Measurements from ENCODE around the gene SRGAP2B. TPM values are rescaled to one million over a fixed set of nuclear protein-coding genes. Genes with fewer than 3 reads are reported as not detected.
"Not testable (repeated sequence)": the region's sequence is repeated elsewhere in the genome, so short reads cannot be mapped to it uniquely, and the experiment has no call there.

The SRGAP2B gene
- total RNA-seq, 2 donors from 2014 or later = 7.5 to 9.6 TPM

DNA sequence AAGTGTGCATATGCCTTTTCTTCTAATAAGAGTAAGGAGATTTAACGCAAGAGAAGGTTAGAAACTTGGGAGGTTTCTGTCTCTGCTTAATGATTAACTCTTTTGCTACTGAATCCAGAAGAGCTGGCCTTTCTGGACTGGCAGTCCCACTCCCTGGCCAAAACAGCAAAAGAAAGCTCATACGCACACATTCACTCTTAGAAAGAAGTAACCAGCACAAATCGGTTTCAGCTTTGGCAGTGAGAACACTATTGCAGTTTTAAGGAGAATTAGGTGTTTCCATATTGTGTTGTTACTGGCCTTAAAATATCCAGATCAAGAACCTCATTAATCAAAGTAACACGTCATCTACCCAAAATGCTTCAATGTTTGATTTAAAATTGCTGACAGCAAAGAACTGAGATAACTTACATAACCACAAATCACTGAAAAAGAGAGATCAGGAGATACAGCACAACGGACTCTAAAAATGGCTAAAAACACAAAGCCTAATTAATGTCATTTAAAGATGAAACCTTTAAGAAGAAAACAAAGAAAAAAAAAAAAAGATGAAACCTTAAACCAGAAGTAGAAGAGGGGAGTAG is 16.2 kb downstream of the SRGAP2B start:
- WGBS, 2 donors = no CpG with 5 or more reads among the region's 5 CpGs
- H3K4me1 ChIP-seq; H3K4me3 ChIP-seq; H3K27ac ChIP-seq; H3K27me3 ChIP-seq; intact Hi-C loops (cut with DNase I); H3K9me3 ChIP-seq; H3K36me3 ChIP-seq (replicated peaks in 1 of 2; ENCODE audit: insufficient read depth in 1 of 2, low read depth in 2 of 2); DNase-seq: not testable (repeated sequence)
- ATAC-seq = peak; percentile 73

DNA sequence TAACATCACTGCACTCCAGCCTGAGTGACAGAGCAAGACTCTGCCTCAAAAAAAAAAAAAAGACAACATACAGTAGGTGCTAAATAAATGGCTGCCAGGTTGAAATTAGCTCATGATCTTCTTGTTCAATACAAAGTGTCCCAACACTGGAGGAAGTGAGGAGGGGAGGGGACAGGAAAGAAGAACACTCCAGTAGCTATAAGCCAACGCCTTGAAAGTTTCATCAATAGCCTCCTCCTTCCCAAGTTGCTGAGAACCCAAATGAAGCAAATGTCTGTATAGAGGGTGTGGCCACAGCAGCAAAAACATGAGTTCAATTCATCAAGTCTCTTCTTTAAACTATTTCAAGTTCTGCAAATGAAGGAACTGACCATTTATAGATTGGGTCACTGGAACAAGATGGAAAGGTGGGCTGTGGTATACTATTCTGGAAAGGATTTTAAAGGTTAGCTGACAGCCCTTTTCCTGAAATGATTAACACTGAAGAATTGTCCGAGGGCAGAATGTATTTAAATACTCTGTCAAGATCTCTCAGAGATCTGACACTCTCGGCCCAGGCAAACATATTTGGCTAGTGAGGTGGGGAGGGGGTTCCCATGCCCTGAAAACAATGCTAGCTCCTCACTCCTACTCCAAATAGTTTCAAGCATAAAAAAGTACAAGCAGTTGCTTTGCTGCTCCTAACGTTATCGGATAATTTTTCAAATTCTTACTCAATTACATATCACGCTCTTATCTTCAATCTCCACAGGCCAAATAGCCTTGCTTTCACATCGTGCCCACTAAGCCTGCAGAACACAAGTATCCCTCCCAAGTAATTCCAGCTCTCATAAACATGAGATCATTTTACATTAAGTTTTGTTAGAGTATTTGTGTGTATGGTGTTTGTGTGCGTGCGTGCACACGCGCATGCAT is 17.0 kb downstream of the SRGAP2B start:
- H3K9me3 ChIP-seq; H3K4me3 ChIP-seq; H3K27me3 ChIP-seq; H3K4me1 ChIP-seq; intact Hi-C loops (cut with DNase I); H3K36me3 ChIP-seq (replicated peaks in 1 of 2; ENCODE audit: insufficient read depth in 1 of 2, low read depth in 2 of 2); DNase-seq; H3K27ac ChIP-seq: not testable (repeated sequence)
- WGBS, 2 donors = no CpG with 5 or more reads among the region's 11 CpGs
- ATAC-seq = peak; percentile 87

DNA sequence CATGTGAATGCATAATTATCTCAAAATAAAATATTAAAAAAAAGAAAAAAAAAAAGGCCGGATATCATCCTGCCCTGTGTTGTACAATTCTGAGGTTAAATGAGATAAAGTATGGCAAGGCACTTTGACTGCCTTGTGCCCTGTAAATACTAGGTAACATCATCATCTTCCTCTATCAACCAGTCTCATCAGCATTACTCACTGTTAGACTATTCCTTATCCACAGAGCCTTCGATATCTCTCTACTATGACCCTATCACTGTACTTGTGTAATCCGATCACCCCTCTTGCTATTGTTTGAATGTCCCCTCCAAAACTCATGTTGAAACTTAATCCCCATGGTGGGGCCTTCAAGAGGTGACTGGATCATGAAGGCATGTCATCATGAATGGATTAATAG is 18.3 kb downstream of the SRGAP2B start:
- H3K27me3 ChIP-seq; ATAC-seq; DNase-seq; intact Hi-C loops (cut with DNase I); H3K9me3 ChIP-seq; H3K4me1 ChIP-seq; H3K36me3 ChIP-seq (replicated peaks in 1 of 2; ENCODE audit: insufficient read depth in 1 of 2, low read depth in 2 of 2); H3K27ac ChIP-seq; H3K4me3 ChIP-seq: not testable (repeated sequence)
- no CpG with 5 or more reads among the region's 3 CpGs for WGBS, 2 donors

DNA sequence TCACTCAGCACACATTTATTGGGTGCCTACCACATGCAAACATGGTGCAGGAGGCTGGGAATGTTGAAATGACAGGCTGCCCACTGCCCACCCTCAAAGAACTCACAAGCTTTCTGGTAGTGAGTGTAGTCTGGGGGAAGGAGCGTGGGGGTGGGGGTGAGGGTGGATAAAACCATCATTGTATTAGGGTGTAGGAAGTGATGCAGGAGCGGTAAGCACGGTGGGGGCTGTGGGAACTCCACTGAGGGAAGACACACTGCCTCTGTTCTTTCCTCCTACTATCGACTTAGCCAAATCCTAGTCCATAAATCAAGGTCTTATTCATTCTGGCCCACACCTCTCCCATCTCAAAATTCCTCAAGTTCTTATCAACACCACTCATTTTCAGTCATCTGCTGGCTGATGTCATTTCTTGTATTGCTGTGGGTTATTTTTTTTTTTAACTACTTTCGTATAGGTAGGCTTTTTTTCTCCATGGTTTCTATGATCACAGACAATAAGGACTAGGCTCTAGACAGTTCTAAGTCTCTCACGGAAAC is 21.0 kb downstream of the SRGAP2B start:
- DNase-seq; H3K4me3 ChIP-seq; intact Hi-C loops (cut with DNase I); H3K36me3 ChIP-seq (replicated peaks in 1 of 2; ENCODE audit: insufficient read depth in 1 of 2, low read depth in 2 of 2); ATAC-seq; H3K27ac ChIP-seq; H3K4me1 ChIP-seq; H3K9me3 ChIP-seq; H3K27me3 ChIP-seq: not testable (repeated sequence)
- WGBS, 2 donors = 82% methylated on average over 3 of the region's 6 CpGs; no CpG with 5 or more reads in 1 of the 2 donors

DNA sequence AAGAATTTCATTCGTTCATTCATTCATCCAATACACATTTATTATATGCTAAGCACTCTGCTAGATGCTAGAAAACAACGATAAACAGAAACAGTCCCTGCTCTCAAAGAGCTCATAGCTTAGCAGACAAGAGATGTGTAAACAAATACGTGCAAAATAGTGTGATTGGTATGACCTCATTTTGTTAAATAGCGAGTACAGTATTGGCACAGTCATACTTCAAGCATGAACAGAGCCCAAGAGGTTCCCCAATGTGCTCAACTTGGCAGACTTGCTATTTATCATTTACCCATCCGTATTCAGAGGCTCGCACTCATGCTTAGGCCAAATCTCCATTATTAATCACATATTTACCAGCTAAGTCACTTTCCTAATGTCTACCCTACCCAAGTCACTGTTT is 23.6 kb downstream of the SRGAP2B start:
- H3K27me3 ChIP-seq; H3K36me3 ChIP-seq (replicated peaks in 1 of 2; ENCODE audit: insufficient read depth in 1 of 2, low read depth in 2 of 2); H3K4me1 ChIP-seq; intact Hi-C loops (cut with DNase I); ATAC-seq; DNase-seq; H3K4me3 ChIP-seq; H3K9me3 ChIP-seq; H3K27ac ChIP-seq: not testable (repeated sequence)
- WGBS, 2 donors = no CpG with 5 or more reads among the region's 6 CpGs

DNA sequence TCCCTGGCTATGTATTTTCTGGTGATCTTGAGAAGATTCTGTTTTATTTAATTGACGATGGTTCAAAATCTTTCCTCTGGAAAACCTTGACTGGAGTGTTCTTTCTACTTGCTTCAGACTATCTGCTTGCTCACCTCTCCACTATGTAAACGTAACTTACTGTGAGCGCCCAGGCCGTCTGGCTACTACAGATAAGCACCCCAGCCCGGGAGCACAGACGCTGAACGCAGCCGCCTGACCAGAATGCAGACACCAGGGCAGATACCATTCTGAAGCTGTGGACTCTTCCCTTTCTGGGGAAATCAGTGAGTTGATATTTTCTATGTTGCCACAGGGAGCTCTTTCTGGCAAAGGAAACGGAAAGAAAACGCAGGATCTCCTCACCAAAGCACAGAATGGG is 28.6 kb downstream of the SRGAP2B start:
- H3K36me3 ChIP-seq (replicated peaks in 1 of 2; ENCODE audit: insufficient read depth in 1 of 2, low read depth in 2 of 2); DNase-seq; H3K27me3 ChIP-seq; H3K27ac ChIP-seq; H3K4me1 ChIP-seq; H3K4me3 ChIP-seq; intact Hi-C loops (cut with DNase I); ATAC-seq; H3K9me3 ChIP-seq: not testable (repeated sequence)
- WGBS, 2 donors = no CpG with 5 or more reads among the region's 10 CpGs

DNA sequence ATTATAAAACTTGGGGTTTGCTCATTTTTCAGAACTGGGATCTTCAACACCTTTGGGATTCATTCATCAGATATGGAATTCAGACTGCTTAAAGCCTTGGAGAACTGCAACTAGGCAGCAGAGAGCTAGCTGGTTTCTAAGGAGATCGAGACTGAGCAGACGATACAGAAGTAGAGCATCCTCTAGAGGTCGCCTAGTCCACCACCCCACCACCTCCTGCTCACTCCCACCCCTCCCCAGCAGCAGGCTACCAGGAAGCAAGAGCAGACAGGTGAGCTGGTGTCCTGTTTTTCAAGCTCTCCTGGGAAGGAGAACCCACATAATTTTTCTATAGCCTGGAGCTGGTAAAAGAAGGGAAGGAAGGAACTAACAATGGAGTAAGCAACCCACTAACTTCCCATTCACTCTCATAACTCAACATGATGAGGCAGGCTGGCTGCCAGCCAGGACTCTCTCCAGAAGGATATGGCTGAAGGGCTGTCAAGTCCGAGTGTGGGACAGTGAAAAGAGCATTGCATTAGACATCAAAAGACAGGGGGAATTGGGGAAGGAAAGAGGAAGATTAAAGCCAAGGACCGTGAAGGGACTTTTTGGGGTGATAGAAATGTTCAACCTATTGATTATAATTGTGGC is 29.8 kb downstream of the SRGAP2B start:
- H3K4me1 ChIP-seq; H3K36me3 ChIP-seq (replicated peaks in 1 of 2; ENCODE audit: insufficient read depth in 1 of 2, low read depth in 2 of 2); DNase-seq; H3K9me3 ChIP-seq; H3K4me3 ChIP-seq; H3K27ac ChIP-seq; ATAC-seq; H3K27me3 ChIP-seq; intact Hi-C loops (cut with DNase I): not testable (repeated sequence)
- WGBS, 2 donors = no CpG with 5 or more reads among the region's 5 CpGs

DNA sequence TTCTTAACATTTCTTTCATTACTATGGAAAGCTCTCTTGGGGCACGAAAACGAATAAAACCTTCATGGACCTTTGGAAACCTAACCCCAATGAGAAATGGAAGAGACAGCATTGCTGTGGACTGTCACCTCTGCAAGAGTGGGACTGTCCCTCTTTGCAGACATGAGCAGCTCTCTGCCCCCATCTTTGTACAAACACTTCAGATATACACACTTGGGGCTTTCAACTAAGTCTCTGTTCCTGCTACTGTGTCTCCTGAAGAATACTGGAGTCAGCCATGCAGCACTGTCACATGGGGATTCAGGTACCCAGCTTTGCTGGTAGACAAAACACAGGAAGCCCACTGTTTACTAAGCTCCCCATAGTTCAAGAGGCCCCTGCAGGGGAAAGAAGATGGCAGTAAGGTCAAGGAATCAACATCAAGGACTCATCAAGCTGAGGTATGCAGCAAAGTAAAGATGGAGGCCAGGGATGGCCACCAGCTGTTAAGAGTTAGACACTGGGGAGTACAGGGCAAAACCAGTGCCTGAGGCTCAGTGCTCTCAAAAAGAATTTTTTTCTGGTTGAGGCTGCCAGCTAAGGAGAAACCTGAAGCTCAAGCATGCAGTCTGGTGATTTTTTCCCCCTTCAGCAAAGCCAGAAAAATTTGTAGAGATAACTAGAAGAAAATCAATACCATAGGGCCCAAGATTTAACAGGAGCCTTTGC is 31.0 kb downstream of the SRGAP2B start:
- H3K4me1 ChIP-seq; H3K27me3 ChIP-seq; DNase-seq; H3K9me3 ChIP-seq; intact Hi-C loops (cut with DNase I); H3K27ac ChIP-seq; ATAC-seq; H3K36me3 ChIP-seq (replicated peaks in 1 of 2; ENCODE audit: insufficient read depth in 1 of 2, low read depth in 2 of 2); H3K4me3 ChIP-seq: not testable (repeated sequence)
- no CpG with 5 or more reads among the region's 2 CpGs for WGBS, 2 donors

DNA sequence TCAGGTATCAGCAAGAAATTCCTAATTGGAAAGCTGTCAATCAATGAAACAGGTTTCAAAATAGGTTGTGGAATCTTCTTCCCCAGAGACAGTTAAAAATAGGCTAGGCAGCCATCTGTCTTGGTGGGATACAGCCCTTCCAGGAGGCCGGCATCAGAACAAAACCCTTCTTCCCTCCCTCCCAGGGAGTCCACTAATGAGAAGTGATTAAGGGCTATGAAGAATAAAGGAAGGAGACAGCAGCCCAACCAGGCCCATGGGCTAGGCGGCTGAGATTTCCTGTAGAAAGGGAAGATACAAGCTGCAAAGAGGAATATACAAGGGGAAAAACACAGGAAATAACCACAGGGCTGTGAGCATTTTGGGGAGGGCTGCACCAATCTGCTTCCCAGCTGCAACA is 31.8 kb downstream of the SRGAP2B start:
- H3K27ac ChIP-seq; H3K27me3 ChIP-seq; H3K4me1 ChIP-seq; H3K9me3 ChIP-seq; intact Hi-C loops (cut with DNase I); H3K36me3 ChIP-seq (replicated peaks in 1 of 2; ENCODE audit: insufficient read depth in 1 of 2, low read depth in 2 of 2); DNase-seq; H3K4me3 ChIP-seq; ATAC-seq: not testable (repeated sequence)
- 75% methylated on average over 1 of the region's 2 CpGs; no CpG with 5 or more reads in 1 of the 2 donors for WGBS, 2 donors

DNA sequence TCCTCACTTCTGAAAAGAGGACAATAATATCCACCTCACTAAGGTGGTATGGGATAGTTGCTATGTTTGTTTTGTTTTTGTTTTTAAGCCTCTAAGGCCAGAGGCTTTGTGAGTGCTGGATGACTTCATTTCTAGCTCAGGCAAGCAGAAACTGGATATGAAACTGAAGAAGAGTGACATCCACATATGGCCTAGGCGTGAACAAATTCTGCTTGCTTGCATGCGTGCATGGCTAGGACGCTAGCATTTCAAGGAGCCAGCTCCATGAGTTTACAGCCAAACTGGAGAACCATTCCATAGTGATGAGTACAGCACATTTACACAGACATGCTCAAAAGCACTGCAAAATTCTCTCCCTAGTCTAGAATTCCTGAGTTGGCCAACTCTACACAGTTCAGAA is 36.9 kb downstream of the SRGAP2B start:
- DNase-seq; H3K36me3 ChIP-seq (replicated peaks in 1 of 2; ENCODE audit: insufficient read depth in 1 of 2, low read depth in 2 of 2); intact Hi-C loops (cut with DNase I); ATAC-seq; H3K27me3 ChIP-seq; H3K4me3 ChIP-seq; H3K4me1 ChIP-seq; H3K27ac ChIP-seq; H3K9me3 ChIP-seq: not testable (repeated sequence)
- WGBS, 2 donors = no CpG with 5 or more reads among the region's 3 CpGs

DNA sequence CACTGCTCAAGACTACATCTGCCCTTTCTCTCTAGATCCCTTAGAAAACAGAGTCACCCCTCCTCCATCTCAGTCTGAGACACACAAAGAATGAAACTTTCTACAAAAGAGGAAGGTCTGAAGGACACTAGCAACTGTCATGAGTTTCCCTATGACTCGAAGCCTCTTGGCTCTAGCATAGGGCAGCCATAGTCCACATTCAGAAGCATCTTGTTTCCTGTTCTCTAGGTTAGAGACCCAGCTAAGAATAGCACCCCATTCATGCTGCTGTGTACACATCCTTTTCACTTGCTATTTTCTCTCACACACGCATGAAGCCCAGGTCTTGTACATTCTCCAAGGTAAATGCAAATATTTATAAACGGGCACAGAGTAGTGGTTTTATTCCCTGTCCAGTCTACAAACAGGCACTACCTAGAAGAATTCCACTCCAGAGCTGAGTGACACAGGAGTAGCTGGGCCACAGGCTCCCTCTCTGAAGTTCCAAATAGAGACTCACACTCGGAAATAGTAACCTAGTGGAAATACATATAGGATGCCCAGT is 39.8 kb downstream of the SRGAP2B start:
- WGBS, 2 donors = no CpG with 5 or more reads among the region's 4 CpGs
- peak; percentile 12 for ATAC-seq
- H3K36me3 ChIP-seq (replicated peaks in 1 of 2; ENCODE audit: insufficient read depth in 1 of 2, low read depth in 2 of 2); H3K9me3 ChIP-seq; H3K4me1 ChIP-seq; H3K27ac ChIP-seq; H3K27me3 ChIP-seq; H3K4me3 ChIP-seq; DNase-seq; intact Hi-C loops (cut with DNase I): not testable (repeated sequence)

Data from body of pancreas (tissue), 4 donors.